ENCODE measurements around the gene GNAI1.

The GNAI1 gene

GRCh38 chr7:80127412-80128160 lies 7.0 kb upstream of the GNAI1 start:
- H3K79me2 ChIP-seq (ENCODE audit: control insufficient read depth, low read length): no peaks in the 10 kb centered on the region
- H3K9me2 ChIP-seq (replicated peaks; ENCODE audit: control insufficient read depth, low read length): no peaks in the 10 kb centered on the region
- H3K4me3 ChIP-seq (ENCODE audit: low read length): no peak overlapping the region
- no peaks in the 10 kb centered on the region for H3K36me3 ChIP-seq (ENCODE audit: control insufficient read depth, low read length)
- H3F3A ChIP-seq (ENCODE audit: control insufficient read depth, insufficient read depth): no peaks in the 10 kb centered on the region
- no peak overlapping the region for H3K27ac ChIP-seq (ENCODE audit: low read depth, low read length)
- H3K4me1 ChIP-seq (ENCODE audit: control insufficient read depth, low read length): no peaks in the 10 kb centered on the region
- TF ChIP-seq CTCF (IDR thresholded peaks at IDR 0.05; ENCODE audit: low read depth, low read length, poor library complexity, severe bottlenecking) (no peak), EZH2phosphoT487 (IDR thresholded peaks at IDR 0.05; ENCODE audit: borderline replicate concordance, low read length) (no peak)
- no peaks in the 10 kb centered on the region for H3K27me3 ChIP-seq (ENCODE audit: control insufficient read depth, low read length)
- H4K20me1 ChIP-seq (ENCODE audit: control insufficient read depth, insufficient read depth, low read depth, low read length): no peaks in the 10 kb centered on the region
- no peak overlapping the region for H3K4me2 ChIP-seq (ENCODE audit: low read length)
- H3K9me3 ChIP-seq (ENCODE audit: control insufficient read depth, insufficient read depth, low read length): no peaks in the 10 kb centered on the region

- Histone ChIP-seq H3K4me2 (ENCODE audit: low read length) (no peak overlapping the region), H3K9me3 (ENCODE audit: control insufficient read depth, insufficient read depth, low read length) (no peaks in the 10 kb centered on the region), H3K27me3 (ENCODE audit: control insufficient read depth, low read length) (no peaks in the 10 kb centered on the region), H3K4me1 (ENCODE audit: control insufficient read depth, low read length) (no peaks in the 10 kb centered on the region), H4K20me1 (ENCODE audit: control insufficient read depth, insufficient read depth, low read depth, low read length) (no peaks in the 10 kb centered on the region), H3K79me2 (ENCODE audit: control insufficient read depth, low read length) (no peaks in the 10 kb centered on the region), H3K4me3 (ENCODE audit: low read length) (no peak overlapping the region), H3K9me2 (replicated peaks; ENCODE audit: control insufficient read depth, low read length) (no peaks in the 10 kb centered on the region), H3K36me3 (ENCODE audit: control insufficient read depth, low read length) (no peaks in the 10 kb centered on the region), H3F3A (ENCODE audit: control insufficient read depth, insufficient read depth) (no peaks in the 10 kb centered on the region), H3K27ac (ENCODE audit: low read depth, low read length) (no peak overlapping the region)
- TF ChIP-seq CTCF (IDR thresholded peaks at IDR 0.05; ENCODE audit: low read depth, low read length, poor library complexity, severe bottlenecking) (no peak), EZH2phosphoT487 (IDR thresholded peaks at IDR 0.05; ENCODE audit: borderline replicate concordance, low read length) (no peak)
Measured at GRCh38 chr7:80128918-80129317, 5.7 kb upstream of the GNAI1 start.

- H3K4me3 ChIP-seq (ENCODE audit: low read length): no peak overlapping the region
- no peaks in the 10 kb centered on the region for H3K4me1 ChIP-seq (ENCODE audit: control insufficient read depth, low read length)
- no peaks in the 10 kb centered on the region for H3K9me2 ChIP-seq (replicated peaks; ENCODE audit: control insufficient read depth, low read length)
- no peaks in the 10 kb centered on the region for H3K79me2 ChIP-seq (ENCODE audit: control insufficient read depth, low read length)
- H4K20me1 ChIP-seq (ENCODE audit: control insufficient read depth, insufficient read depth, low read depth, low read length): no peaks in the 10 kb centered on the region
- H3K9me3 ChIP-seq (ENCODE audit: control insufficient read depth, insufficient read depth, low read length): peaks cover 3% of the 10 kb centered on the region; the same call in 1 of the 2 replicates
- no peaks in the 10 kb centered on the region for H3K36me3 ChIP-seq (ENCODE audit: control insufficient read depth, low read length)
- H3K4me2 ChIP-seq (ENCODE audit: low read length): no peak overlapping the region
- H3K27me3 ChIP-seq (ENCODE audit: control insufficient read depth, low read length): no peaks in the 10 kb centered on the region
- H3K27ac ChIP-seq (ENCODE audit: low read depth, low read length): no peak overlapping the region
- TF ChIP-seq EZH2phosphoT487 (IDR thresholded peaks at IDR 0.05; ENCODE audit: borderline replicate concordance, low read length): no peak
- no peak for TF ChIP-seq CTCF (IDR thresholded peaks at IDR 0.05; ENCODE audit: low read depth, low read length, poor library complexity, severe bottlenecking)
- H3F3A ChIP-seq (ENCODE audit: control insufficient read depth, insufficient read depth): no peaks in the 10 kb centered on the region
Measured at GRCh38 chr7:80129785-80130184, 4.8 kb upstream of the GNAI1 start.
